Measurements from ENCODE around the gene ZBTB46.

The ZBTB46 gene

GRCh38 chr20:63766695-63767426 lies 64.2 kb downstream of the ZBTB46 start:
- DNase-seq (ENCODE audit: low read depth) = no peak

- DNase-seq (ENCODE audit: low read depth) = no peak
Observed at GRCh38 chr20:63765902-63766301, 65.2 kb downstream of the ZBTB46 start.

- no peak for DNase-seq (ENCODE audit: low read depth)
Observed at GRCh38 chr20:63765082-63765873, 65.8 kb downstream of the ZBTB46 start.

- DNase-seq (ENCODE audit: low read depth) = no peak
Observed at GRCh38 chr20:63759377-63759901, 71.6 kb downstream of the ZBTB46 start.

GRCh38 chr20:63758152-63758551 lies 72.9 kb downstream of the ZBTB46 start:
- DNase-seq (ENCODE audit: low read depth) = no peak

- no peak for DNase-seq (ENCODE audit: low read depth)
Observed at GRCh38 chr20:63756648-63756991, 74.4 kb downstream of the ZBTB46 start.

- no peak for DNase-seq (ENCODE audit: low read depth)
Observed at GRCh38 chr20:63755933-63756647, 75.0 kb downstream of the ZBTB46 start.

GRCh38 chr20:63754008-63754407 lies 77.1 kb downstream of the ZBTB46 start:
- no peak for DNase-seq (ENCODE audit: low read depth)

- no peak for DNase-seq (ENCODE audit: low read depth)
Observed at GRCh38 chr20:63753381-63753780, 77.7 kb downstream of the ZBTB46 start.

GRCh38 chr20:63752411-63753101 lies 78.5 kb downstream of the ZBTB46 start:
- no peak for DNase-seq (ENCODE audit: low read depth)

- no peak for DNase-seq (ENCODE audit: low read depth)
Observed at GRCh38 chr20:63751471-63752271, 79.4 kb downstream of the ZBTB46 start.

- no peak for DNase-seq (ENCODE audit: low read depth)
Observed at GRCh38 chr20:63750807-63751470, 80.1 kb downstream of the ZBTB46 start.

- DNase-seq (ENCODE audit: low read depth) = no peak
Observed at GRCh38 chr20:63749597-63750508, 81.2 kb downstream of the ZBTB46 start.

GRCh38 chr20:63748934-63749270 lies 82.2 kb downstream of the ZBTB46 start:
- no peak for DNase-seq (ENCODE audit: low read depth)

- DNase-seq (ENCODE audit: low read depth) = no peak
Observed at GRCh38 chr20:63748070-63748933, 82.8 kb downstream of the ZBTB46 start.

GRCh38 chr20:63747622-63748069 lies 83.4 kb downstream of the ZBTB46 start:
- no peak for DNase-seq (ENCODE audit: low read depth)

GRCh38 chr20:63746751-63747315 lies 84.2 kb downstream of the ZBTB46 start:
- no peak for DNase-seq (ENCODE audit: low read depth)

Data from non-pigmented ciliary epithelial cell (primary cell).